GM18505 (cell line): ENCODE results near the gene FBXL13.
A peak's percentile ranks its signal among the peaks of the same experiment; 100 is the strongest.
"Not testable (repeated sequence)": the region's sequence is repeated elsewhere in the genome, so short reads cannot be mapped to it uniquely, and the experiment has no call there.

Source experiments
- ATAC-seq: cut with Tn5 transposase; IDR thresholded peaks from one replicate; pipeline ENCODE4 v1.9.1; 2021; ENCODE audit not compliant: unreplicated experiment
- POLR2A ChIP-seq: IDR thresholded peaks from 4 replicates; pipeline ENCODE4 v1.6.1; 2011; ENCODE audit warnings: borderline replicate concordance; ENCODE audit not compliant: insufficient read depth, insufficient read length; ENCODE audit errors: extremely low read depth

Gene FBXL13

DNA sequence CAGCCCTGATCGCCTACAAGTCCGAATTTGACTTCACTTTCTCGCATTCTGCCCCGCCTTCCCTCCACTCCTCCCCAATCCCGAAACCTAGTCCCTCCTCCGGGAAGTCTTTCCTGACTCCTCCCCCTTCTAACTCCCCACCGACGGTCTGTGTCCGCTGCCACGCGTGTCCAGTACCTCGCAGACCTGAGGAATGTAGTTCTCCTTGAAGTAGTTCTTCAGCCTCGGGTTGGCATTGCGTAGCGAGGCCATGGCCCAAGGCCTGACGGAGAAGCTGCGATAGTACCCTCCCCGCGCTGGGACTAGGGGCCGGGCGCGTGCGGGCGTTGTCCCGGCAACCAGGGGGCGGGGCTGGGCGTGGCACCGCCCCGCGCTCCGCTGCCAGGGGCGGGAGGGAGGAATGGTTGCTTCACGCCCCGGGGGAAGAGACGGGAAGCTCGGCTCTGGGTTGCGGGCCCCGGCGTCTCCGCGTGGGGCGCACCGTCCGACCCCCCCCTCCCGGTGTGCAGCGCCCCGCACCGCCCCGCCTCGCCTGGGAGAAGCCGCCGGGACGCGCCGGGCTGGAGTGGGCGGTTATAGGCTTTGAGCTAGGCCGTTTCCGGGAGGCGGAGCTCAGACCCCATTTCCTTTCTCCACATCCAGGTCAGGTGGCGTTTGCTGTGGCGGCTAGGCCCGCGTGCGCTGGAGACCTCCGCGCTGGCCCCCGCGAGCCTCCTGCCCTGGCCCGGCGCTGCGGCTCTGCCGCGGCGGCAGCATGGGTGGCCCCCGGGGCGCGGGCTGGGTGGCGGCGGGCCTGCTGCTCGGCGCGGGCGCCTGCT, at the start of gene FBXL13, which contains the start of gene ARMC10:
FBXL13 (minus strand) TSS at position 278 of the 818 bp plus-strand sequence.
ARMC10 (plus strand) TSS at position 622 of the 818 bp plus-strand sequence; CDS start at position 755, 133 bp downstream.
- peak; percentile 89 for ATAC-seq
- peak; percentile 79 for TF ChIP-seq POLR2A

DNA sequence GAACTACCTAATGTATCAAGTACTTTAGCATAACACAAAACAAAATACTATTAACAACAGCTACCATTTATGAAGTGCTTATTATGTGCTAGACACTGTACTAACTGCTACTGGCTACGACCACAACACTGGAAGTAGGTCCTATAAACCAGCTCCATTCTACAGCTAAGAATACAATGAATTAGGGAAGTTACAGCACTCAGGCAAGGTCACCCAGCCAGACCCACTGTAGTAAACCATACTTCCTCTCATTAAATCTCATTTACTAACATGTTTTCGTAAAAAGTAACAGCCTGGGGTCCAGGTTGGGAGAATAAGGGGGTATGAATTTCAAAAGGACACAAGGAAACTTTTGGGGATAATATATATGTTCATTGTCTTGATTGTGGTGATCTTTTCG, 48.9 kb upstream of the FBXL13 start:
- no peak for ATAC-seq
- TF ChIP-seq POLR2A, result no peak

GRCh38 chr7:103121641-103122040, 47.0 kb upstream of the FBXL13 start:
- ATAC-seq, result no peak

GRCh38 chr7:103120362-103120761, 45.8 kb upstream of the FBXL13 start:
- no peak for ATAC-seq
- no peak for TF ChIP-seq POLR2A

More at GRCh38 chr7:103121641-103122040, 47.0 kb upstream of the FBXL13 start:
- TF ChIP-seq POLR2A, result no peak

DNA sequence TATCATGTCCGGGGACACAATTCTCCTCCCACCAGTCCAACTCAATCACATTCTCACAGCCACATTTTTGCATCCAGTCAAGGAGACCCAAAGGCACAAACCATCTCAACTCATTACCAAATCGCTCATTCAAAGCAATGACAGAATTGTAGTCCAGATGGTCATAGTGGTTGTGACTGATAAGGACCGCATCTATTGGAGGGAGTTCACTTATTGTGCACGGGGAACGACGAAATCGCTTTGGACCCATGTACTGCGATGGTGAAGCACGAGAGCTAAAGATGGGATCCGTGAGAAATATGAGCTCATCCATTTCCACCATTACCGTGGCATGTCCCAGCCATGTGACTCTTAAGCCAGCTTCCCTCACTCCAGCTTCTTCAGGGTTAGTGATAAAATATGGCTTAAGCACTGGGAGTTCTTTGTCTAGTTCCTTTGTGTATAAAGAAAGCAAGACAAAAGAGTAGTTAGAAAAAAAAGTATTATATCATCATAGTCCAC, 45.2 kb upstream of the FBXL13 start:
- no peak for ATAC-seq
- TF ChIP-seq POLR2A, result no peak

DNA sequence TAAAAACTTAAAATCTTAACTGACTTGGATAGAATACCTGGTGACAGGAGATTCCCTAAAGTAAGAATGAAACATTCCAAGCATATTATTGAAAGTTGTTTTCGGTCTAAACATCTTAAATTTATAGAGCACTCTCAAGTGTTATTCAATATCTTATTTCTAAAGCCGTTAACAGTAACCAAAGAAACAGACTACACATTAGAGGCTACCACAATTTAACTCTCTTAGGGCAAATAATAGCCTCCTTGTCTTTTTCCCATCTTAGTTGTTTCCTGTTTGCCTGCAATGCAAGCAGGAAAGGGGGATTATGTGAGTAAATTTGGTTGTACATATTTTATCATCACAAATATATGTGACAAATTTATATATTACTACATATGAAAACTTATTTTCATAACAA, 42.9 kb upstream of the FBXL13 start:
- ATAC-seq, result no peak
- no peak for TF ChIP-seq POLR2A

GRCh38 chr7:103116991-103117390, 42.4 kb upstream of the FBXL13 start:
- TF ChIP-seq POLR2A, result no peak
- no peak for ATAC-seq

GRCh38 chr7:103116511-103116910, 41.9 kb upstream of the FBXL13 start:
- TF ChIP-seq POLR2A, result no peak
- ATAC-seq, result no peak

- no peak for ATAC-seq
- TF ChIP-seq POLR2A, result no peak
Observed at GRCh38 chr7:103115771-103116170, 41.2 kb upstream of the FBXL13 start.

DNA sequence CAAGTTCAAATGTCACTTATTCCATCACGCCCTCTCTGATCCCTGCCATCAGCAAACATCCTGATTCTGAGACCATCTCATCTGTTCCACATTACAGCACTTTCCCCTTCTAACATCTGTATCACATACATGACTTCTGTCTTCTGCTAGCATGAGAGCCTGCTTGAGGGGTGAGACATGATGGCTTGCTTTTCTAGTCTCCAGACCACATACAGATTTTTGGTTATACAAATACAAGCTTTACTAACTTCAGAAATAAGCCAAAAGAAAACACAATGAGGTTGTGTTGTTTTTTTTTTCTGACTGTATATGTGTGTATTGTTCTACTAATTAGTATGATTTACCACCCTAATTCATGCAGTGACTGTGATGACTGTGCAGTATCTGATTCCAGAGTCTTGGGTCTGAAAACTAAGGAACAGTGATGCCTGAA, 40.0 kb upstream of the FBXL13 start:
- no peak for TF ChIP-seq POLR2A
- no peak for ATAC-seq

DNA sequence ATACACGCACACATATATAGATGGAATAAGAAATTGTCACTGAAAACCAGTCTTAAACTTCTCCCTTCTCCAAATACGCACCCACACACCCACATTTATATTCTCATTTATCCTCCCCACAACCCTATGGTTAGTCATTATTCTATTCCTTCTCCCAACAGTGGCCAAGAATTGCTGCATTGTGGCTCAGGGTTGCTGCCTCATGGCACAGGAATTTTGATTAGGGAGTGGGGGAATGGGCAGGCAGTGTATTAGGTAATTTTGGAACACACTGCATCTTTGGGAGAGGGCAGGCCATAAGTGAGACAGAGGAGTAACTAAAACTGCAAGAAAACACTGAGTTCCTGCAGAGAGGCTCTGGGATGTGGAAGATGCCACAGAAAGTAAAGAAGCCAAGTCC, 38.6 kb upstream of the FBXL13 start:
- TF ChIP-seq POLR2A, result no peak
- no peak for ATAC-seq

- ATAC-seq, result not testable (repeated sequence)
Observed at GRCh38 chr7:103106703-103107070, 32.1 kb upstream of the FBXL13 start.

DNA sequence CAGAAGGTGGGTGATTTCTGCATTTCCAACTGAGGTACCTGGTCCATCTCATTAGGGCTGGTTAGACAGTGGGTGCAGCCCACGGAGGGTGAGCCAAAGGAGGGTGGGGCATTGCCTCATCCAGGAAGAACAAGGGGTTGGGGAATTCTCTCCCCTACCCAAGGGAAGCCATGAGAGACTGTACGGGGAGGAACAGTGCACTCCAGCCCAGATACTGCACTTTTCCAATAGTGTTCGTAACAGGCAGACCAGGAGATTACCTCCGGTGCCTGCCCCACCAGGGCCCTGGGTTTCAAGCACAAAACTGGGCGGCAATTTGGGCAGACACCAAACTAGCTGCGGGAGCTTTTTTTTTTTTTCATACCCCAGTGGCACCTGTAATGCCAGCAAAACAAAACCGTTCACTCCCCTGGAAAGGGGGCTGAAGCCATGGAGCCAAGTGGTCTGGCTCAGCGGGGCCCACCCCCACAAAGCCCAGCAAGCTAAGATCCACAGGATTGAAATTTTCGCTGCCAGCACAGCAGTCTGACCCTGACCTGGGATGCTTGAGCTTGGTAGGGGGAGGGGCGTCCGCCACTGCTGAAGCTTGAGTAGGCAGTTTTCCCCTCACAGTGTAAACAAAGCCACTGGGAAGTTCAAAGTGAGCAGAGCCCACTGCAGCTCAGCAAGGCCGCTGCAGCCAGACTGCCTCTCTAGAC, 31.6 kb upstream of the FBXL13 start:
- TF ChIP-seq POLR2A, result no peak
- no peak for ATAC-seq

DNA sequence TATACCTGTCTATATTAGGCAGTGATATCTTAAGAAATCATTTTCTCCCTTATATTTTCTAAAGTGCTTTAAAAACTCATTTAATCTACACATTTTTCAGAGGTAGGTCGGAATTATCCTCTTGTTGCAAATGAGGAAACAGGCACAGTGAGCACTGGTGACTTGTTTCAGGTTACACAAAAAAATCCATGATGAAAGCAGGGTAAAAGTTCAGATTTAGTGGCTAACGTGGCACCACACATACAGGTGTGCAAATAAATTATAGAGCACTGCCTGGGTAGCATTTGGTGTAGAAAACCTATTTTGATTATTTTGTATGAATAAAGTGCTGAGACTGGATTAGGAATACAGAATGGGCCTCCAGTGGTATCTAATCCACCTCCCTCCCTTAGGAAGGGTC, 26.9 kb upstream of the FBXL13 start:
- ATAC-seq, result no peak
- no peak for TF ChIP-seq POLR2A
